ENCODE measurements around the gene ACP7.
"Not testable (repeated sequence)": the region's sequence is repeated elsewhere in the genome, so short reads cannot be mapped to it uniquely, and the experiment has no call there.

Gene ACP7

GRCh38 chr19:39084732-39085080, 538 bp downstream of the ACP7 start:
- TF ChIP-seq, protein P1, sequence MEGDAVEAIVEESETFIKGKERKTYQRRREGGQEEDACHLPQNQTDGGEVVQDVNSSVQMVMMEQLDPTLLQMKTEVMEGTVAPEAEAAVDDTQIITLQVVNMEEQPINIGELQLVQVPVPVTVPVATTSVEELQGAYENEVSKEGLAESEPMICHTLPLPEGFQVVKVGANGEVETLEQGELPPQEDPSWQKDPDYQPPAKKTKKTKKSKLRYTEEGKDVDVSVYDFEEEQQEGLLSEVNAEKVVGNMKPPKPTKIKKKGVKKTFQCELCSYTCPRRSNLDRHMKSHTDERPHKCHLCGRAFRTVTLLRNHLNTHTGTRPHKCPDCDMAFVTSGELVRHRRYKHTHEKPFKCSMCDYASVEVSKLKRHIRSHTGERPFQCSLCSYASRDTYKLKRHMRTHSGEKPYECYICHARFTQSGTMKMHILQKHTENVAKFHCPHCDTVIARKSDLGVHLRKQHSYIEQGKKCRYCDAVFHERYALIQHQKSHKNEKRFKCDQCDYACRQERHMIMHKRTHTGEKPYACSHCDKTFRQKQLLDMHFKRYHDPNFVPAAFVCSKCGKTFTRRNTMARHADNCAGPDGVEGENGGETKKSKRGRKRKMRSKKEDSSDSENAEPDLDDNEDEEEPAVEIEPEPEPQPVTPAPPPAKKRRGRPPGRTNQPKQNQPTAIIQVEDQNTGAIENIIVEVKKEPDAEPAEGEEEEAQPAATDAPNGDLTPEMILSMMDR (IDR thresholded peaks at IDR 0.05), result no peak
- H3K9me3 ChIP-seq, result no peaks in the 10 kb centered on the region
- peaks cover 78% of the 10 kb centered on the region for H3K27me3 ChIP-seq
- H3K4me3 ChIP-seq (ENCODE audit: low read depth in 1 of 2, low read length in 1 of 2), result no peak overlapping the region
- H3K36me3 ChIP-seq, result no peaks in the 10 kb centered on the region
- no peak overlapping the region for H3K27ac ChIP-seq
- no peaks in the 10 kb centered on the region for H3K4me1 ChIP-seq (ENCODE audit: control insufficient read depth in 1 of 2, insufficient read depth in 1 of 2, low read depth in 1 of 2, low read length in 1 of 2)

GRCh38 chr19:39085392-39085791, 1.2 kb downstream of the ACP7 start:
- Histone ChIP-seq H3K27me3 (peaks cover 78% of the 10 kb centered on the region), H3K27ac (no peak overlapping the region), H3K9me3 (no peaks in the 10 kb centered on the region), H3K4me3 (ENCODE audit: low read depth in 1 of 2, low read length in 1 of 2) (no peak overlapping the region), H3K36me3 (no peaks in the 10 kb centered on the region), H3K4me1 (ENCODE audit: control insufficient read depth in 1 of 2, insufficient read depth in 1 of 2, low read depth in 1 of 2, low read length in 1 of 2) (no peaks in the 10 kb centered on the region)
- TF ChIP-seq, protein P1 (IDR thresholded peaks at IDR 0.05), result no peak

DNA sequence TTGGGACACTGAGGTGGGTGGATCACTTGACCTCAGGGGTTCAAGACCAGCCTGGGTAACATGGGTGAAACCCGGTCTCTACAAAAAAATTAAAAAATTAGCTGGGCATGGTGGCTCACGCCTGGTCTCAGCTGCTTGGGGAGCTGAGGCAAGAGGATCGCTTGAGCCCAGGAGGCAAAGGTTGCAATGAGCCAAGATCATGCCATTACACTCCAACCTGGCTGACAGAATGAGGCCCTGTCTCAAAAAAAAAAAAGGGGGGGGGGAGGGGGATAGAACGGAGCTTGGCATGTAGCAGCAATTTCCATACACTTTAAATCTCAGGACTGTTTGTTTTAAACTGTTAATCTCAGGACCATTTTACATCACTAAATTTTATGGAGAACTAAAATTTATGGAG, 2.2 kb downstream of the ACP7 start:
- Histone ChIP-seq H3K9me3 (no peaks in the 10 kb centered on the region), H3K27me3 (peaks cover 69% of the 10 kb centered on the region), H3K4me1 (ENCODE audit: control insufficient read depth in 1 of 2, insufficient read depth in 1 of 2, low read depth in 1 of 2, low read length in 1 of 2) (no peaks in the 10 kb centered on the region), H3K36me3 (no peaks in the 10 kb centered on the region), H3K4me3 (ENCODE audit: low read depth in 1 of 2, low read length in 1 of 2) (no peak overlapping the region), H3K27ac (no peak overlapping the region)
- TF ChIP-seq, protein P1 (IDR thresholded peaks at IDR 0.05), result no peak

- no peaks in the 10 kb centered on the region for H3K9me3 ChIP-seq
- TF ChIP-seq, protein P1 (IDR thresholded peaks at IDR 0.05), result no peak
- peaks cover 52% of the 10 kb centered on the region for H3K27me3 ChIP-seq
- H3K27ac ChIP-seq, result no peak overlapping the region
- no peaks in the 10 kb centered on the region for H3K4me1 ChIP-seq (ENCODE audit: control insufficient read depth in 1 of 2, insufficient read depth in 1 of 2, low read depth in 1 of 2, low read length in 1 of 2)
- no peaks in the 10 kb centered on the region for H3K36me3 ChIP-seq
- no peak overlapping the region for H3K4me3 ChIP-seq (ENCODE audit: low read depth in 1 of 2, low read length in 1 of 2)
Observed at GRCh38 chr19:39087907-39088686, 3.9 kb downstream of the ACP7 start.

- not testable (repeated sequence) for H3K4me1 ChIP-seq (ENCODE audit: control insufficient read depth in 1 of 2, insufficient read depth in 1 of 2, low read depth in 1 of 2, low read length in 1 of 2); H3K27ac ChIP-seq; H3K36me3 ChIP-seq; H3K4me3 ChIP-seq (ENCODE audit: low read depth in 1 of 2, low read length in 1 of 2); H3K9me3 ChIP-seq
- peaks cover 39% of the 10 kb centered on the region for H3K27me3 ChIP-seq
Observed at GRCh38 chr19:39090016-39090415, 5.8 kb downstream of the ACP7 start.

GRCh38 chr19:39090881-39091280, 6.7 kb downstream of the ACP7 start:
- Histone ChIP-seq H3K9me3 (no peaks in the 10 kb centered on the region), H3K4me1 (ENCODE audit: control insufficient read depth in 1 of 2, insufficient read depth in 1 of 2, low read depth in 1 of 2, low read length in 1 of 2) (no peaks in the 10 kb centered on the region), H3K36me3 (no peaks in the 10 kb centered on the region), H3K27me3 (peaks cover 39% of the 10 kb centered on the region), H3K4me3 (ENCODE audit: low read depth in 1 of 2, low read length in 1 of 2) (no peak overlapping the region), H3K27ac (no peak overlapping the region)
- TF ChIP-seq, protein P1 (IDR thresholded peaks at IDR 0.05), result no peak

DNA sequence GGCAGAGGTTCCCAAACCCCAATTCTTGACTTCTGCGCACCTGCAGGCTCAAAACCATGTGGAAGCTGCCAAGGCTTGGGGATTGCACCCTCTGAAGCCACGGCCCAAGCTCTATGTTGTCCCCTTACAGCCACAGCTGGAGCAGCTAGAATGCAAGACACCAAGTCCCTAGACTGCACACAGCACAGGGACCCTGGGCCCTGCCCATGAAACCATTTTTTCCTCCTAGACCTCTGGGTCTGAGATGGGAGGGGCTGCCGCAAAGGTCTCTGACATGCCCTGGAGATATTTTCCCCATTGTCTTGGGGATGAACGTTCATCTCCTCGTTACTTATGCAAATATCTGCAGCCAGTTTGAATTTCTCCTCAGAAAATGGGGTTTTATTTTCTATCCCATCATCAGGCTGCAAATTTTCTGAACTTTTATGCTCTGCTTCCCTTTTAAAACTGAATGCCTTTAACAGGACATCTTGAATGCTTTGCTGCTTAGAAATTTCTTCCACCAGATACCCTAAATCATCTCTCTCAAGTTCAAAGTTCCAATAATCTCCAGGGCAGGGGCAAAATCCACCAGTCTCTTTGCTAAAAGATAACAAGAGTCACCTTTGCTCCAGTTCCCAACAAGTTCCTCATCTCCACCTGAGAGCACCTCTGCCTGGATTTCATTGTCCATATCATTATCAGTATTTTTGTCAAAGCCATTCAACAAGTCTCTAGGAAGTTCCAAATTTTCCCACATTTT, 11.8 kb downstream of the ACP7 start:
- peaks cover 58% of the 10 kb centered on the region for H3K27me3 ChIP-seq
- H3K9me3 ChIP-seq; H3K36me3 ChIP-seq; H3K4me3 ChIP-seq (ENCODE audit: low read depth in 1 of 2, low read length in 1 of 2); H3K27ac ChIP-seq; H3K4me1 ChIP-seq (ENCODE audit: control insufficient read depth in 1 of 2, insufficient read depth in 1 of 2, low read depth in 1 of 2, low read length in 1 of 2): not testable (repeated sequence)
